Stimulated activated CD4-positive, alpha-beta T cell treated with anti-CD3 and anti-CD28 coated beads, TNF-alpha, amount 100 ng/mL, for 24 hours (primary cell): ENCODE measurements around the gene GAK.

ENCODE experiments used
- DNase-seq, 3 experiments: peaks; one replicate each; pipeline ENCODE4 v3.0.0-alpha.2; 2020; ENCODE audit warnings: low read depth in 3 of 3

Gene GAK

DNA sequence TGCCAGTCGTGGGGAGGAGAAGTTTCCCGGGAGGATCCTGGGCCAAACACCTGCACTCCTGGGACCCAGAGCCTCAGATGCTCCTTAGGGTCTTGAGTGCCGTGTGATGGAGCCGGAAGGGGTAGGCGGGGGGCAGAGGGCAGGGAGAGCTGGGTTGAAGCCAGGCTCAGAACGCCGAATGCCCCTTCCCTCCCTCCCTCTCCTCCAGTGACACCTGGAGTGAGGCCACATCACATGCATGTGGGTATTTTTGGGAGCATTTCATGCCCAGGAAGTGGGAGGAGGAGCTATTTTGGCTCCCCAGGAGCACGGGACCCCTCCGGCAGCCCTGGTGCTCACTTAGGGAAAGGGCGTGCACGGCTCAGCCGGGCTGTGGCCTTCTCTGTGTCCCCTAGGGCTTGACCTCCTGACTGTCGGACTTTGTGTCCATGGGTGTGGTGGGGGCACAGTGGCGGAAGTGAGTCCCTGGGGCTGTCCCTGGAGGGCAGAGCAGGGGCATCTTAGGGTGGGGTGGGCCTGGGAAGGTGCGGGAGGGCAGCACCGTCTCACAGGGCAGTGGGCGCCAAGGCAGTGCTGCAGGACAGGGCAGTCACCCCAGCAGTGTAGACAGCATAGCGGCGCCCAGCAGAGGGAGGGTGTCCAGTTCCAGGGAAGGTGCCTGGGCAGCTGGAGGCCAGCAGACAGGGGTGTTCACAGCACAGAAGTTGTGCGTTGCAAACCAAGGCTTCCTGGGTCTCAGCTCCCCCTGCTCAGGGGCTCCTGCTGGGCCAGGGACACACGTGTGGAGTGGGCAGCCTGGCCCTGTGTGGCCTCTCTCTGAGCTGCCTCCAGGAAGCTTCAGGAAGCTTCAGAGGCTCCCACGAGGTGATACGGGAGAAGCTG is 101.3 kb downstream of the GAK start:
- no peak for DNase-seq

- no peak for DNase-seq
Measured at GRCh38 chr4:829761-830600, 102.1 kb downstream of the GAK start.

- no peak for DNase-seq
Measured at GRCh38 chr4:829291-829690, 102.8 kb downstream of the GAK start.

GRCh38 chr4:828641-829271 is 103.4 kb downstream of the GAK start:
- DNase-seq = no peak

DNA sequence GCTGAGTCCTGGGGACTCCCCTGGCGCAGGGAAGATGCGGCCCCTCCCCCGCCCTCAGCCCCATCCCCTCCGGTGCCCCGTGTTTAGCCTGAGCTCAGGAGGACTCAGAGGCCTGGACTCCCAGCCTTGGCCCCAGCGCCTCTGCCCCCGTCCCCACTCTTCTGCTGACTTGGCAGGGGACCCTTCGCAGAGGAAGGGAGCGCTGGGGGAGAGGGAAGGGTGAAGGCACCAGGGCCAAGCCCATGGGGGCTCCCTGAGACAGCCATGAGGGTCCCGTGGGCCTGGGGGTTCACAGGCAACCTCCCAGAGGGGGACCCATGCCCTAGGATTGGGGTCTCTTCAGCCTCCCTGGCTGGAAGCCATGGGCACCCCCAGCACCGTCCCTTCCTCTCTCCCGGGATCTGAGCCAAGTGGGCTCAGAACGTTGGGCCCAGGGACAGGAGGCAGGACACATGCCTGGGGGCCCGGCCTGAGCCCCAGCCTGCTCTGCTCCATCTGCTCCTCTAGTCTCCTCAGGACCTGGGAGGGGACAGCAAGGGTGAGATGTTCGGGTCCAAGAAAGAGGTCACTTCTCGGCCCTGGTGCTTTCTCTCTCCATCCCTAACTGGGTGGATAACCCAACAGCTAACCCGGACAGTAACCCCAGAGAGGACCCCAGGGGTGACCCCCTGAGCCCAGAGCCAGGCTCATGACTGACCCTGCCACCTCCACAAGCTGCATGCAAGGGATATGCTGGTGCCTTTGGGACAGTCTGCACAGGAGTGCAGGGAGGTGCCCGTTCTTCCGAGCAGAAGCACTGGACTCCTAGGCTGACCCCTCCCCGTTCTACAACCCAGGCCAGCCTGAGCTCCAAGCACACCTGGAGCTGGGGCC is 104.7 kb downstream of the GAK start:
- DNase-seq = no peak

GRCh38 chr4:826508-827208 is 105.5 kb downstream of the GAK start:
- DNase-seq = no peak

GRCh38 chr4:825971-826330 is 106.2 kb downstream of the GAK start, which contains the start of gene CPLX1:
TSS of gene CPLX1 (minus strand) at chr4:826129. CDS start at chr4:824522, 1,607 bp downstream.
- DNase-seq = no peak

DNA sequence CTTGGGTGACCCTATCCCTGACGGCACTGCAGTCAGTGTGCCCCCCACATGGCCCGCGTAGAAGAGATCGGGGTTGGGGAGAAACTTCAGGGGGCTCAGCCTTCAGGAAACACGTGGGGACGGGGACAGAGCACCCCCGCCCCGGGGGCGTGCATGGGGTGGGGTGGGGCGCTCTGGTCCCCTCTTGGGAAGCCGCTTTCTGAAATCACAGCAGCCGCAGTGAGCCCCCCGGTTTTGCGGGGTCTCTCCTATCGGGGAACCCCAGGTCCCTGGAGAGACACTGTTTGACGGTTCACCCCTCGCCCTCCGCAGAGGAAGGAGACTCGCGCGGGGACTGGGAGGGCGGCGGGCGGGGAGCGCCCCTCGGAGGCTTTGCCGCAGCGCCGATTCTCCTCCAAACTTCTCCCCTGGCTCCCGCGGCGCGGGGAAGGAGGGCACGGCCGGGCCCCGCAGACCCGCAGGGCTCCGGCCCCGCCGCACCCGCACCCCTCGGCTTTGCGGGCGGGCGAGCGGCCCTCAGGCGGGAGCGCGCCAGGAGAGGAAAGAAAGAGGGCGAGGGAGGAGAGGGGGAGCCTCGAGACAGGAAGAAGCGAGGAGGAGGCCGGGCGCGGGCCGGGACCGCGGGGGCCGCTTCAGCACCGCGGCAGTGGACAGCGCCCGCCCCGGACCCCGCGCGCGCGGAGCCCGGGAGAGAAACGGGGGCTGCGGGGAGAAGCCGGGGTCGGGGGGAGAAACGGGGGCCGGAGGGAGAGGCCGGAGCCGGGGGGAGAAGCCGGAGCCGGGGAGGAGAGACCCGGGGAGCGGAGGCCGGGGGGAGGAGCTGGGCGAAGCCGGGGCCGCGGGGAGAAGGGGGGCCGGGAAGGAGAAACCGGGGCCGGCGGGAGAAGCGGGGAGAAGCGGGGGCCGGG is 106.8 kb downstream of the GAK start:
- no peak for DNase-seq

GRCh38 chr4:824461-825062 is 107.6 kb downstream of the GAK start:
- no peak for DNase-seq

DNA sequence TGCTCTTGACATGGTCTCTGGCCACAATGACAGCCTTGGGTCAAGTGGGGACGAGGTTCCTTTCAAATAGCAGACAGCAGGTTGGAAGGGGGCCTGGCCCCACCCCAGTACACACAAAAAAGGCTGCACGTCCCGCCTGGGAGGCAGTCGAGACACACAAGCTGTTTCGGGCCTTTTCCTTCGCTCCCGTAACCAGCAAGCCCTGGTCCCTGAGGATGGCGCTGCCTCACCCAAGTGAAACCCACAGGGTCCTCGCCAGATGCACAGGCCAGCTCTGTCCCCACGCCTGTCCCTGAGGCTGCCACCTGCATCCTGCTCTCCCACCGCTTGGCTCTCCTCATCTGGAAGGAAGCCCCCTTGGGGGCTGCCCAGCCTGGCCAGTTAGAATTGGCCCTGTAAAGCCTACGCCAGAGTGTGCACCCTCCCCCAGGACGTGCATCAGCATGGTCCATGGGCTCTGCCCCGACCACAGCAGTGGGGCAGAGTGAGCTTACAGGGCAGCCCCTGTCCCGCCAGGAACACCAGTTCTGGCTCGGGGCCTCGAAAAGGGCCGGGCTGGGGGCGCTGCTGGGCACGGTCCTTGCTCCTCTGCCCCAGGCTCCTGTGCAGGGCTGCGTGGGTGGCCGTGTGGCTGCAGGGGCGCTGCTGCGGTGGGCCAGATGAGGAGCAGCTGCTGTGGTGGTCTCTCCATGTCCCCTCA is 108.2 kb downstream of the GAK start:
- no peak for DNase-seq

- DNase-seq = no peak
Measured at GRCh38 chr4:823176-823760, 108.8 kb downstream of the GAK start.

- no peak for DNase-seq
Measured at GRCh38 chr4:822361-823175, 109.5 kb downstream of the GAK start.

- DNase-seq = no peak
Measured at GRCh38 chr4:821631-822030, 110.5 kb downstream of the GAK start.

DNA sequence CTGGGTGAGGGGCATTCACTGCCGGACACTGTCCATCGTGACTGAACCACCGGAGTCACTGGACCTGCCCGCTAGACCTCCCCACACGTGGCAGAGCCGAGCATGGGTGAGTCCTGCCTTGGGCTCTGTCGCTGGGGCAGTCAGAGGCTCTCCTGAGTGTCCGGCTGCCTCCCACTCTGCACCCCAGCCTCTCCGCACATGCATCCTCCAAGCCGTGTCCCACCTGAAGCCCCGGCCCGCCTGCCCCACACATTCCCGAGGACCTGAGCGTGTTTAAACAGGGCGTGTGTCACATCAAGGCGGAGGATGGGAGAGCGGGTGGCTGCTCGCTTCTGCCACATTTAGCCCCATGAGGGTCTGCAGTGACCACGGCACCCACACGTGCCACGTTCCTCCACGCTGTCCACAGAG is 110.9 kb downstream of the GAK start:
- DNase-seq = no peak

- DNase-seq = no peak
Measured at GRCh38 chr4:820230-821172, 111.6 kb downstream of the GAK start.
